ENCODE measurements around the gene KCNAB1. TPM values are rescaled to one million over a fixed set of nuclear protein-coding genes. Genes with fewer than 3 reads are reported as not detected.

Gene KCNAB1
- total and polyA plus RNA-seq, 2 of the 8 experiments (the other 6 are each of a cell fraction or from before 2014, with no cell fraction given), result 0.51 to 2.3 TPM

GRCh38 chr3:156396851-156397250 is 276.5 kb downstream of the KCNAB1 start:
- Histone ChIP-seq H3K79me2 (ENCODE audit: control insufficient read depth in 1 of 2, insufficient read depth in 2 of 2, low read length in 2 of 2) (no peaks in the 10 kb centered on the region), H3K9ac (replicated peaks in 1 of 4; ENCODE audit: extremely low read depth in 1 of 4, low read depth in 3 of 4, low read length in 3 of 4) (no peak overlapping the region), H4K91ac (replicated peaks; ENCODE audit: insufficient read length, low read length) (no peak overlapping the region), H4K20me1 (replicated peaks in 1 of 2; ENCODE audit: control insufficient read depth in 1 of 2, insufficient read depth in 2 of 2, low read length in 2 of 2) (no peaks in the 10 kb centered on the region), H3K4me1 (replicated peaks in 1 of 4; ENCODE audit: control insufficient read depth in 3 of 4, insufficient read depth in 4 of 4, low read length in 3 of 4) (no peaks in the 10 kb centered on the region), H3K36me3 (ENCODE audit: control insufficient read depth in 2 of 4, insufficient read depth in 4 of 4, low read length in 3 of 4) (no peaks in the 10 kb centered on the region), H3K18ac (ENCODE audit: extremely low read depth, low read length) (no peak overlapping the region), H3K9me3 (ENCODE audit: insufficient read depth in 2 of 2, low read depth in 1 of 2, low read length in 1 of 2) (no peaks in the 10 kb centered on the region), H3K4me3 (ENCODE audit: extremely low read depth in 1 of 4, insufficient read depth in 2 of 4, low read depth in 3 of 4, low read length in 4 of 4) (no peak overlapping the region), H2BK12ac (ENCODE audit: low read depth, low read length) (no peak overlapping the region), H2BK20ac (ENCODE audit: low read length) (no peak overlapping the region), H4K8ac (ENCODE audit: extremely low read depth, insufficient read depth, low read length) (no peak overlapping the region), H3K27ac (ENCODE audit: low read depth, low read length) (no peak overlapping the region), H2AK5ac (ENCODE audit: low read depth, low read length) (no peak overlapping the region), H2BK15ac (ENCODE audit: low read length) (no peak overlapping the region), H3K4ac (replicated peaks; ENCODE audit: insufficient read length, low read depth, low read length) (no peak overlapping the region), H3K14ac (ENCODE audit: insufficient read length) (no peak overlapping the region), H3K56ac (replicated peaks; ENCODE audit: insufficient read length, low read depth, low read length) (no peak overlapping the region), H3K23ac (ENCODE audit: insufficient read length) (no peak overlapping the region), H3K27me3 (replicated peaks in 1 of 4; ENCODE audit: control insufficient read depth in 3 of 4, extremely low read depth in 1 of 4, insufficient read depth in 3 of 4, low read length in 3 of 4) (no peaks in the 10 kb centered on the region), H2BK120ac (replicated peaks; ENCODE audit: low read depth, low read length) (no peak overlapping the region), H2BK5ac (ENCODE audit: low read depth, low read length) (no peak overlapping the region), H4K5ac (ENCODE audit: insufficient read length, low read depth, low read length) (no peak overlapping the region), H2AFZ (ENCODE audit: low read length) (no peak overlapping the region), H3K79me1 (ENCODE audit: low read depth, low read length) (no peaks in the 10 kb centered on the region), H3K23me2 (ENCODE audit: low read depth, low read length) (no peaks in the 10 kb centered on the region; the same call in 1 of the 2 replicates), H3K4me2 (ENCODE audit: insufficient read depth in 1 of 2, low read depth in 2 of 2, low read length in 2 of 2) (no peak overlapping the region)
- 88% methylated on average over 4 of the region's 4 CpGs; no CpG with 5 or more reads in 1 of the 2 experiments for WGBS, 2 experiments (ENCODE audit: extremely low coverage in 1 of 2, insufficient coverage in 1 of 2, insufficient read length in 1 of 2, insufficient replicate concordance in 2 of 2, low coverage in 1 of 2, low lambda C conversion rate in 2 of 2, missing lambda C conversion rate in 1 of 2)
- ChIA-PET POLR2A (ENCODE audit: partially characterized antibody) (no interaction called here), CTCF (ENCODE audit: partially characterized antibody) (interaction anchor here (0.6 to 2.7 kb wide), 5 partner anchors 15 to 245 kb away, joined by 3 to 14 read pairs (median 8); no protein-coding TSS in a partner anchor)
- TF ChIP-seq KDM1A (IDR thresholded peaks at IDR 0.05; ENCODE audit: borderline replicate concordance, low read length), result no peak
- TF ChIP-seq, protein P1, sequence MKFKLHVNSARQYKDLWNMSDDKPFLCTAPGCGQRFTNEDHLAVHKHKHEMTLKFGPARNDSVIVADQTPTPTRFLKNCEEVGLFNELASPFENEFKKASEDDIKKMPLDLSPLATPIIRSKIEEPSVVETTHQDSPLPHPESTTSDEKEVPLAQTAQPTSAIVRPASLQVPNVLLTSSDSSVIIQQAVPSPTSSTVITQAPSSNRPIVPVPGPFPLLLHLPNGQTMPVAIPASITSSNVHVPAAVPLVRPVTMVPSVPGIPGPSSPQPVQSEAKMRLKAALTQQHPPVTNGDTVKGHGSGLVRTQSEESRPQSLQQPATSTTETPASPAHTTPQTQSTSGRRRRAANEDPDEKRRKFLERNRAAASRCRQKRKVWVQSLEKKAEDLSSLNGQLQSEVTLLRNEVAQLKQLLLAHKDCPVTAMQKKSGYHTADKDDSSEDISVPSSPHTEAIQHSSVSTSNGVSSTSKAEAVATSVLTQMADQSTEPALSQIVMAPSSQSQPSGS (IDR thresholded peaks at IDR 0.05; ENCODE audit: low read length), result no peak
- DNase-seq (ENCODE audit: low read depth in 1 of 2, low spot score in 2 of 2) (no peak), FAIRE-seq (no peak)

Data from H1 (cell line).